HK-2 (cell line): ENCODE measurements around the gene TRDMT1.
A peak's percentile ranks its signal among the peaks of the same experiment; 100 is the strongest.

Source experiments
- DNase-seq: peaks from one replicate; pipeline ENCODE4 v3.0.0-alpha.2; 2018; ENCODE audit not compliant: unreplicated experiment

The TRDMT1 gene

DNA sequence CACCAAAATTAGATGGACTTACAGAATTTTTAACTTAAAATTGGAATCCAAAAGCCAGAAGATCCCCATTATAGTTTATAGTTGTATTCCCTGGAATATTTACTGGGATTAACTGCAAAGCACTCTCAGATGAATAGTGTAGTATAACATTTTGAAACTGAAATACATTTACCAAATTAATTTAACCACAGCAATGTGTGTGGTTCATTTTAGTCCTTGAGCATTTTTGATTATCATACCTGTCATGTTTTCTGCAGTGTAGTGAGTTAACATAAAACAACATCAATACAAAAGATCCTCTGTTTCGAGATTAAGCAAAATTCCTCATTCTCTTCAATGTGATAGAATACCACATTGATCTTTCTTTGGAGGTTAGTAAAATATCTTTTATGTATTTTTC is 30.3 kb upstream of the TRDMT1 start:
- no peak for DNase-seq

DNA sequence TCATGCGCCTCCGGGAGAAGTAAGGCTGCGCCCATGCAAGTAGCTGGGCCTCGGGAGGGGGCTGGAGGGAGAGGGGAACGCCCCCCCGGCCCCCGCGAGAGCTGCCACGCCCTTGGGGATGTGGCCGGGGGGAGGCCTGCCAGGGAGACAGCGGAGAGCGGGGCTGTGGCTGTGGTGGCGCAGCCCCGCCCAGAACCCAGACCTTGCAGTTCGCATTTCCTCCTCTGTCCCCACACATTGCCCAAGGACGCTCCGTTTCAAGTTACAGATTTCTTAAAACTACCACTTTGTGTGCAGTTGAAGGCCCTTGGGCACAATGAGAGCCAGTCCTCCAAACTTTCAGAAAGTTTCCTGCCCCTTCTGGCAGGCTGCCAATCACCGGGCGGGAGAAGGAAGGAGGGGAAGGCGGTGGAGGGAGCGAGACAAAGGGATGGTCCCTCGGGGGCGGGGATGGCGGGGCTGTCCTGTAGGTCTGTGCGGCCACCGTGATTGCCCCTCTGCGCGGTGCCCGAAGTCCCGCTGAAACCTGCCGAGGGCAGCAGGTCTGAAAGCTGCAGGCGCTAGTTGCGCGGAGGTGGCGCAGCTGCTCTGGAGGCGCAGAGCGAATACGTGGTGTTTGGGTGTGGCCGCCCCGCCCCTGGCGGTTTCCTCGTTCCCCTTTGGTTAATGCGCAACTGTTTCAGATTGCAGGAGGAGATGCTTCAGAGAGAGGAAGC is 28.7 kb upstream of the TRDMT1 start:
- peak; percentile 54 for DNase-seq

DNA sequence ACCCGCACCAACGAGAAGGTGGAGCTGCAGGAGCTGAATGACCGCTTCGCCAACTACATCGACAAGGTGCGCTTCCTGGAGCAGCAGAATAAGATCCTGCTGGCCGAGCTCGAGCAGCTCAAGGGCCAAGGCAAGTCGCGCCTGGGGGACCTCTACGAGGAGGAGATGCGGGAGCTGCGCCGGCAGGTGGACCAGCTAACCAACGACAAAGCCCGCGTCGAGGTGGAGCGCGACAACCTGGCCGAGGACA is 28.2 kb upstream of the TRDMT1 start:
- no peak for DNase-seq

- DNase-seq, result peak; percentile 90
Measured at GRCh38 chr10:17229016-17229716, 27.7 kb upstream of the TRDMT1 start.

DNA sequence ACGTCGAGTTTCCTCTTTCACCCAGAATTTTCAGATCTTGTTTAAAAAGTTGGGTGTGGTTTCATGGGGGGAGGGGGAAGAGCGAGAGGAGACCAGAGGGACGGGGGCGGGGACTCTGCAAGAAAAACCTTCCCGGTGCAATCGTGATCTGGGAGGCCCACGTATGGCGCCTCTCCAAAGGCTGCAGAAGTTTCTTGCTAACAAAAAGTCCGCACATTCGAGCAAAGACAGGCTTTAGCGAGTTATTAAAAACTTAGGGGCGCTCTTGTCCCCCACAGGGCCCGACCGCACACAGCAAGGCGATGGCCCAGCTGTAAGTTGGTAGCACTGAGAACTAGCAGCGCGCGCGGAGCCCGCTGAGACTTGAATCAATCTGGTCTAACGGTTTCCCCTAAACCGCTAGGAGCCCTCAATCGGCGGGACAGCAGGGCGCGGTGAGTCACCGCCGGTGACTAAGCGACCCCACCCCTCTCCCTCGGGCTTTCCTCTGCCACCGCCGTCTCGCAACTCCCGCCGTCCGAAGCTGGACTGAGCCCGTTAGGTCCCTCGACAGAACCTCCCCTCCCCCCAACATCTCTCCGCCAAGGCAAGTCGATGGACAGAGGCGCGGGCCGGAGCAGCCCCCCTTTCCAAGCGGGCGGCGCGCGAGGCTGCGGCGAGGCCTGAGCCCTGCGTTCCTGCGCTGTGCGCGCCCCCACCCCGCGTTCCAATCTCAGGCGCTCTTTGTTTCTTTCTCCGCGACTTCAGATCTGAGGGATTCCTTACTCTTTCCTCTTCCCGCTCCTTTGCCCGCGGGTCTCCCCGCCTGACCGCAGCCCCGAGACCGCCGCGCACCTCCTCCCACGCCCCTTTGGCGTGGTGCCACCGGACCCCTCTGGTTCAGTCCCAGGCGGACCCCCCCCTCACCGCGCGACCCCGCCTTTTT is 26.9 kb upstream of the TRDMT1 start, which contains the start of gene VIM:
VIM (plus strand) TSS at position 151 of the 925 bp plus-strand sequence. CDS start 1,182 bp downstream, outside the sequence.
- peak; percentile 89 for DNase-seq

- DNase-seq, result no peak
Measured at GRCh38 chr10:17227367-17228090, 26.1 kb upstream of the TRDMT1 start.

GRCh38 chr10:17226891-17227303 is 25.4 kb upstream of the TRDMT1 start:
- no peak for DNase-seq

DNA sequence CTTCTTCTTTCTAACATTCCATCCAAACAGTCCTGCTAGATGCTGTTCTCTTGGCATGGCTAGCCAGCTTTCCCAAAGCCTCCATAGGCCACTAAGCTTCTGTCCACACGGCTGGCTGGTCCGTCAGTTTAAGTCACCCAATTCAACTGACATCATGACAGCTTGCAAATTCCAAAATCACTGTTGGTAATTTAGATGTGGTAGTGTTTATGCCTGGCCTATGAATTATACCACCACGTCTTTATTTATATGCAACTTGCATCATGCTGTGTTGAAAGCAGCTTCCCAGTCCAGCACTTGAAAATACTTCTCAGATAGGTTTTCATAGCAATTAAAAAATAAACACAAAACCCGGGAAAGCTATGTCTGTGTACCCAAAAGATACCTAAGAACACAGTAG is 24.3 kb upstream of the TRDMT1 start:
- DNase-seq, result no peak

DNA sequence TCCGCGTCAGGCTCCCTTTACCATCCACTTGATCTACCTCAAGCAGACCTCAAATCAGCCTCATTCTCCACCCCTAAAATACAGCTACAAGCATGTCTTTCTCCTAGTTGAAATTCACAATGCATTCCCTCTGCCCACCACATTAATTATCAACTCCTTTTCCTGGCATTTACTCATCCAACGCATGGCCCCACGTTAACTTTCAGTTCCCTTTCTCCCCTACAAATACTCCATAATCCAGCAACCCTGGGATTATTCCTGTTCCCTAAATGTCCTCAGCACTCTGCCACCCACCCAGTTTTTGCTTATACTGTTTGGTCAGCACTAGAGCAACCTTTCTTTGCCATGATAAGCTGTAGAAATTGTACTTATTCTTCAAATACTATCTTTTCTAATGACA is 20.9 kb upstream of the TRDMT1 start:
- DNase-seq, result no peak

DNA sequence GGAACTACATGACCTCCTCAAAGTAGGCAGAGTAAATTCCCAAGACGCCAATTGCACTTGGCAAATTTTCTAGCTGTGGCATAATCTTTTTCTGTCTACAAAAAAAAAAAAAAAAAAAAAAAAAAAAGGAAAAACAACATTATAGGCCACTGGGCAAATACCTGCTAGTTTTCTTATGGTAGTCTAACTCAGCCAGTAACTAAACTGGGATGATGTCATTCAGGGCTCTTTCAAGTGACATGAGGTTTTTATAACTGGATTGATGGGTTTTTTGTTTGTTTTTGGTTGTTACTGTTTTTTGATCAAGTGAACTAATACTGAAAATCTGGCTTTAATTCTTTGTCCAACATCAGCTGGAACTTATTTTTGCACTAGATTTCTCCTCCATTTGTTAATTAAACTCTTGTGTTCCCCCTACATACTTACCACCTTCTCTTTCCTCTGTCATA is 19.2 kb upstream of the TRDMT1 start:
- DNase-seq, result no peak

- DNase-seq, result no peak
Measured at GRCh38 chr10:17219024-17219423, 17.6 kb upstream of the TRDMT1 start.

GRCh38 chr10:17217631-17218232 is 16.3 kb upstream of the TRDMT1 start:
- no peak for DNase-seq

DNA sequence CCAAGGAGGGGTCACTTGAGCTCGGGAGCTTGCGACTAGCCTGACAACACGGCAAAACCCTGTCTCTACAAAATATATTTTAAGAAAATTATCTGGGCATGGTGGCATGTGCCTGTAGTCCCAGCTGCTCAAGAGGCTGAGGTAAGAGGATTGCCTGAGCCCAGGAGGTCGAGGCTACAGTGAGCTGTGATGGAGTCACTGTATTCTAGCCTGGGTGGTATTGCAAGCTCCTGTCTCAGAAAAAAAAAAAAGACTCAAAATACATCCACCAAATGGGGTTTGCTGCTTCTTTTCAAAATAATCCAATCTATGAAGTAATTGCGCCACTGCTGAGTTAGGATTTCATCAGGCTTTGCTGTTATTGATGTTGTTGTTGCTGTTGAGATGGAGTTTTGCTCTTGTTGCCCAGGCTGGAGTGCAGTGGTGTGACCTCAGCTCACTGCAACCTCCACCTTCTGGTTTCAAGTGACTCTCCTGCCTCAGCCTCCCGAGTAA is 15.5 kb upstream of the TRDMT1 start:
- peak; percentile 15 for DNase-seq

GRCh38 chr10:17216217-17216900 is 14.9 kb upstream of the TRDMT1 start:
- DNase-seq, result no peak

GRCh38 chr10:17215782-17216122 is 14.3 kb upstream of the TRDMT1 start:
- no peak for DNase-seq

DNA sequence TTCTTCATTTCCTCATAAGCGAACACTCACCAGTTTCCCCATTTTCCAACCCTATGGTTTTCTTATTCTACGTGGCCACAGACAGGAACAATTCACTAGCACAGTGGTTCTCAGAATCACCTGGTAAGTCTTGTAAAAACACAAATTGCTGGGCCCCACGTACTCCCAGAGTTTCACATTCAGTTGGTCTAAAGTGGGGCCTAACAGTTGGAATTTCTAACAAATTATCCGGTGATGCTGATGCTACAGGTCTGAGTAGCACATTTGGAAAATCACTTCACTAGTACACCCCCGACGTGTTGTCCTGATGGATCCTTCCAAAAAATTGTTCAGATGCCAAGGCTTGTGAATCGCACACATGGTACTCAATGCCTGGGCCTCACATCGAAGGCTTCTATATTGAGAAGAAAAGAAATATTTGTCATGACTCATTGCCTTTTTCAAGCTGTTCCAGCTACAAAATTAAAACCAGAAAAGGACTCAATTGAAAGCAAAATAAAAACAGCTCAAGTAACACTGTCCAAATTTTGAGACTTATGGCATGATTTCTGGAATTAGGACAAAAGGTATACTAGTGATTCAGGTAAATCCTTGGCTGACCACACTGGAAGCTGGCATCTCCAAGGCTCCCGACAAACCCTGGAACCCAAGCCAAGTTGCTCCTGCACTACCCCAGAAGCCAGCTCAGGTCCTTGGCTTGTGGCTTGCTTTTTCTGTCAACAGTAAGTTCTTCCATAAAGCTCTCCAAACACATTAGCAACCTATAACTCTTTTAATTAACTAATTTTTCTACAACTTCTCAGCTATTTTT is 13.7 kb upstream of the TRDMT1 start:
- peak; percentile 27 for DNase-seq

DNA sequence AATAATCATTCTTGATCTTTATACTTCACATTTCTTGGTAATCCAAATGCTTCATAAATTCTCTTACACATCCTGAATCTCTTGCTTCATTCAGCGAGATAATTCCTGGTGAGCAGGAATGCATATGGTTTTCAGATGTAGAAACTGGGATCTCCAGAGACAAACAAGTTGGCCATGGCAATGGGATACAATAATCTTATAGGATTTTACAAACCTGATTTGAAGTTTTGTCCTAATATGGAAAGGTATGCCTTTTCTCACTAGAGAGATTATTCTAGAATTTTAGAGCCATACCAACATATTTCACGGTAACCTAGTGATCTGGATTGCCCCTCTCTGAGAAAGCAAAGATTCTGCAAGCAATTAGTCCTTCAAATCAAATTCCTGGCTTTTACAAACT is 13.1 kb upstream of the TRDMT1 start:
- DNase-seq, result no peak

DNA sequence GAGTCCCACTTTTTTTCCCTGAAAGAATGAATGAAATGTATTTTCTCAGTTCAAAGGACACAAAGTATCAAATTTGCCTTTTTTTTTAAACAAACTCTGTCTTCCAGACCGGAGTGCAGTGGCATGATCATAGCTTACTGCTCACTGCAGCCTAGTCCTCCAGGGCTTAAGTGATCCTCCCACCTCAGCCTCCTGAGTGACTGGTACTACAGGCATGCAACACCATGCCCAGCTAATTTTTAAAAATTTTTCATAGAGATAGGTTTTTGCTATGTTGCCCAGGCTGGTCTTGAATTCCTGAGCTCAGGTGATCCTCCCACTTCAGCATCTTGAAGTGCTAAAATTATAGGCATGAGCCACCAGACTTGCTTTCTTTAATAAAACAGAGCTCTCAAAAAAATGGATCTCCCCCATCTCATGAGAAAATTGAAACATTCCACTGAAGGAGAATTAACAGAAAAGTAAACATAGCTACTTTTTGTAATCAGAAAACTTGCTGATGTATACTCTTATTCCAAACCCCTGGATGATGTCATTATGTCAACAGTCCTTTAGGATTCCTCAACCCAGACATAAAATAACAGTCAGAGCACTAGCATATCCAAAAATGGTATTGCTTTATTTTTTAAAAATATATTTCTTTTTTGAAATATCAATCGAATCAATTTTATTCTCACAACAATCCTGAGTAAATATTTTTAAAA is 12.3 kb upstream of the TRDMT1 start:
- peak; percentile 16 for DNase-seq

GRCh38 chr10:17212802-17213221 is 11.3 kb upstream of the TRDMT1 start:
- no peak for DNase-seq
